ENCODE data around the gene LGALS9B.
"Not testable (repeated sequence)": the region's sequence is repeated elsewhere in the genome, so short reads cannot be mapped to it uniquely, and the experiment has no call there.

DNA sequence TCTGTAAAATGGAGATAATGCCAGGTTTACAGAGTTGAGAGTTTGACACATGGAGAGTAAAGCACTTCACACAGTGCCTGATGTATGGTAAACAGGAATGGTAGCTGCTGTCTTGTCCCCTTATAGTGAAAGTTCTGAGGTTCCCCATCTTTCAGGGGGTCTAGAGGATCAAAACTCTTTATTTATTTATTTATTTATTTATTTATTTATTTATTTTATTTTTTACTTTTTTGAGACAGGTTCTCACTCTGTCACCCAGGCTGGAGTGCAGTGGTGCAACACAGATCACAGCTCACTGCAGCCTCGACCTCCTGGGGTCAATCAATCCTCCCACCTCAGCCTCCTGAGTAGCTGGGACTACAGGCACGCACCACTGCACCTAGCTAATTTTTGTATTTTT lies 40.1 kb downstream of the LGALS9B start:
- TF ChIP-seq, protein P1, sequence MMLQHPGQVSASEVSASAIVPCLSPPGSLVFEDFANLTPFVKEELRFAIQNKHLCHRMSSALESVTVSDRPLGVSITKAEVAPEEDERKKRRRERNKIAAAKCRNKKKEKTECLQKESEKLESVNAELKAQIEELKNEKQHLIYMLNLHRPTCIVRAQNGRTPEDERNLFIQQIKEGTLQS (IDR thresholded peaks at IDR 0.05) = not testable (repeated sequence)
- TF ChIP-seq, protein P2, sequence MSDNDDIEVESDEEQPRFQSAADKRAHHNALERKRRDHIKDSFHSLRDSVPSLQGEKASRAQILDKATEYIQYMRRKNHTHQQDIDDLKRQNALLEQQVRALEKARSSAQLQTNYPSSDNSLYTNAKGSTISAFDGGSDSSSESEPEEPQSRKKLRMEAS (IDR thresholded peaks at IDR 0.05) = not testable (repeated sequence)
- TF ChIP-seq, protein P3, sequence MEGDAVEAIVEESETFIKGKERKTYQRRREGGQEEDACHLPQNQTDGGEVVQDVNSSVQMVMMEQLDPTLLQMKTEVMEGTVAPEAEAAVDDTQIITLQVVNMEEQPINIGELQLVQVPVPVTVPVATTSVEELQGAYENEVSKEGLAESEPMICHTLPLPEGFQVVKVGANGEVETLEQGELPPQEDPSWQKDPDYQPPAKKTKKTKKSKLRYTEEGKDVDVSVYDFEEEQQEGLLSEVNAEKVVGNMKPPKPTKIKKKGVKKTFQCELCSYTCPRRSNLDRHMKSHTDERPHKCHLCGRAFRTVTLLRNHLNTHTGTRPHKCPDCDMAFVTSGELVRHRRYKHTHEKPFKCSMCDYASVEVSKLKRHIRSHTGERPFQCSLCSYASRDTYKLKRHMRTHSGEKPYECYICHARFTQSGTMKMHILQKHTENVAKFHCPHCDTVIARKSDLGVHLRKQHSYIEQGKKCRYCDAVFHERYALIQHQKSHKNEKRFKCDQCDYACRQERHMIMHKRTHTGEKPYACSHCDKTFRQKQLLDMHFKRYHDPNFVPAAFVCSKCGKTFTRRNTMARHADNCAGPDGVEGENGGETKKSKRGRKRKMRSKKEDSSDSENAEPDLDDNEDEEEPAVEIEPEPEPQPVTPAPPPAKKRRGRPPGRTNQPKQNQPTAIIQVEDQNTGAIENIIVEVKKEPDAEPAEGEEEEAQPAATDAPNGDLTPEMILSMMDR (IDR thresholded peaks at IDR 0.05; ENCODE audit: low read depth, low read length, missing input control) = not testable (repeated sequence)
- TF ChIP-seq, protein P4, sequence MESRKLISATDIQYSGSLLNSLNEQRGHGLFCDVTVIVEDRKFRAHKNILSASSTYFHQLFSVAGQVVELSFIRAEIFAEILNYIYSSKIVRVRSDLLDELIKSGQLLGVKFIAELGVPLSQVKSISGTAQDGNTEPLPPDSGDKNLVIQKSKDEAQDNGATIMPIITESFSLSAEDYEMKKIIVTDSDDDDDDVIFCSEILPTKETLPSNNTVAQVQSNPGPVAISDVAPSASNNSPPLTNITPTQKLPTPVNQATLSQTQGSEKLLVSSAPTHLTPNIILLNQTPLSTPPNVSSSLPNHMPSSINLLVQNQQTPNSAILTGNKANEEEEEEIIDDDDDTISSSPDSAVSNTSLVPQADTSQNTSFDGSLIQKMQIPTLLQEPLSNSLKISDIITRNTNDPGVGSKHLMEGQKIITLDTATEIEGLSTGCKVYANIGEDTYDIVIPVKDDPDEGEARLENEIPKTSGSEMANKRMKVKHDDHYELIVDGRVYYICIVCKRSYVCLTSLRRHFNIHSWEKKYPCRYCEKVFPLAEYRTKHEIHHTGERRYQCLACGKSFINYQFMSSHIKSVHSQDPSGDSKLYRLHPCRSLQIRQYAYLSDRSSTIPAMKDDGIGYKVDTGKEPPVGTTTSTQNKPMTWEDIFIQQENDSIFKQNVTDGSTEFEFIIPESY (IDR thresholded peaks at IDR 0.05) = not testable (repeated sequence)
- TF ChIP-seq GABPA (IDR thresholded peaks at IDR 0.05 in 1 of 2, conservative IDR thresholded peaks at IDR 0.05 in 1 of 2); JUND (IDR thresholded peaks at IDR 0.05); RAD21 (IDR thresholded peaks at IDR 0.05); TAF1 (conservative IDR thresholded peaks at IDR 0.05); FOXA2 (IDR thresholded peaks at IDR 0.05); FOXA1 (IDR thresholded peaks at IDR 0.05); RXRA (IDR thresholded peaks at IDR 0.05): not testable (repeated sequence)
- TF ChIP-seq, protein P5, sequence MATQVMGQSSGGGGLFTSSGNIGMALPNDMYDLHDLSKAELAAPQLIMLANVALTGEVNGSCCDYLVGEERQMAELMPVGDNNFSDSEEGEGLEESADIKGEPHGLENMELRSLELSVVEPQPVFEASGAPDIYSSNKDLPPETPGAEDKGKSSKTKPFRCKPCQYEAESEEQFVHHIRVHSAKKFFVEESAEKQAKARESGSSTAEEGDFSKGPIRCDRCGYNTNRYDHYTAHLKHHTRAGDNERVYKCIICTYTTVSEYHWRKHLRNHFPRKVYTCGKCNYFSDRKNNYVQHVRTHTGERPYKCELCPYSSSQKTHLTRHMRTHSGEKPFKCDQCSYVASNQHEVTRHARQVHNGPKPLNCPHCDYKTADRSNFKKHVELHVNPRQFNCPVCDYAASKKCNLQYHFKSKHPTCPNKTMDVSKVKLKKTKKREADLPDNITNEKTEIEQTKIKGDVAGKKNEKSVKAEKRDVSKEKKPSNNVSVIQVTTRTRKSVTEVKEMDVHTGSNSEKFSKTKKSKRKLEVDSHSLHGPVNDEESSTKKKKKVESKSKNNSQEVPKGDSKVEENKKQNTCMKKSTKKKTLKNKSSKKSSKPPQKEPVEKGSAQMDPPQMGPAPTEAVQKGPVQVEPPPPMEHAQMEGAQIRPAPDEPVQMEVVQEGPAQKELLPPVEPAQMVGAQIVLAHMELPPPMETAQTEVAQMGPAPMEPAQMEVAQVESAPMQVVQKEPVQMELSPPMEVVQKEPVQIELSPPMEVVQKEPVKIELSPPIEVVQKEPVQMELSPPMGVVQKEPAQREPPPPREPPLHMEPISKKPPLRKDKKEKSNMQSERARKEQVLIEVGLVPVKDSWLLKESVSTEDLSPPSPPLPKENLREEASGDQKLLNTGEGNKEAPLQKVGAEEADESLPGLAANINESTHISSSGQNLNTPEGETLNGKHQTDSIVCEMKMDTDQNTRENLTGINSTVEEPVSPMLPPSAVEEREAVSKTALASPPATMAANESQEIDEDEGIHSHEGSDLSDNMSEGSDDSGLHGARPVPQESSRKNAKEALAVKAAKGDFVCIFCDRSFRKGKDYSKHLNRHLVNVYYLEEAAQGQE (IDR thresholded peaks at IDR 0.05) = not testable (repeated sequence)
